Adrenal gland (tissue), 12 donors: ENCODE results near the gene HLCS. TPM values are rescaled to one million over a fixed set of nuclear protein-coding genes. Genes with fewer than 3 reads are reported as not detected.

ENCODE experiments used
- DNase-seq, 7 donors: peaks; one replicate each; pipeline ENCODE4 v3.0.0-alpha.2; 2019 to 2020
- H3K27ac ChIP-seq, 5 donors: fragments of 200-600 bp; sonication (generic) in 4 of 5; 1 replicate in 3 of 5; 2 replicates in 2 of 5; pipeline versions ENCODE4 v1.5.1 to v1.8.0; 2016 to 2020; ENCODE audit warnings: mild to moderate bottlenecking in 1 of 5
- H3K27me3 ChIP-seq: fragments of 200-600 bp; 2 replicates; pipeline ENCODE4 v1.8.0; 2021
- H3K36me3 ChIP-seq, 2 donors: fragments of 200-600 bp; replicated peaks in 1 of 2; 1 replicate in 1 of 2; 2 replicates in 1 of 2; pipeline versions ENCODE4 v1.5.1 to v1.8.0; 2018 to 2022
- H3K4me1 ChIP-seq, 2 donors: fragments of 200-600 bp; replicated peaks in 1 of 2; 1 replicate in 1 of 2; 2 replicates in 1 of 2; pipeline versions ENCODE4 v1.5.1 to v1.8.0; 2018 to 2021
- H3K4me3 ChIP-seq, 4 donors: fragments of 200-600 bp; sonication (generic) in 3 of 4; one replicate each; pipeline ENCODE4 v1.5.1; 2016 to 2018
- H3K9me3 ChIP-seq, 3 donors: fragments of 200-600 bp; sonication (generic) in 1 of 3; replicated peaks in 1 of 3; 1 replicate in 2 of 3; 2 replicates in 1 of 3; pipeline versions ENCODE4 v1.5.1 to v1.8.0; 2016 to 2021
- POLR2A ChIP-seq, 2 donors: fragments of 450-650 bp; IDR thresholded peaks; one replicate each; pipeline ENCODE4 v1.6.1; 2017; ENCODE audit warnings: antibody characterized with exemption in 2 of 2, mild to moderate bottlenecking in 2 of 2, moderate library complexity in 1 of 2
- WGBS, 4 donors: extraction: QIAGEN DNeasy Blood & Tissue Kit in 2 of 4; methylation state at CpG; one replicate each; pipeline versions ENCODE4 v1.1.5 to v1.1.7; 2013 to 2017; 5-methylcytosine and 5-hydroxymethylcytosine counted together
- intact Hi-C, 2 donors: fragments of 100-400 bp; cut with DNase I; formaldehyde crosslinking; loops; one replicate each; pipeline versions ENCODE4 v1.14.1 to v1.15.0; 2022 to 2023
- polyA plus RNA-seq, 3 donors: library from polyadenylated mRNA; stranded (reverse); fragments of 200-250 nt in 2 of 3; fragments of 350-450 nt in 1 of 3; fragmentation: Illumina TruSeq in 1 of 3; extraction: RNeasy Lipid Tissue Mini Kit (QIAGEN cat#74804) in 1 of 3; gene quantifications; one replicate each; pipeline ENCODE4 v1.2.3, GENCODE V29; 2013 to 2014
- total RNA-seq, 9 donors: library from RNA; depleted of rRNA in 4 of 9; stranded (reverse); fragments of >200 nt in 4 of 9; fragments of 120-200 nt in 1 of 9; fragmentation: NEBNext Ultra II Directional in 1 of 9; extraction: Animal tissue kit (Norgen Biotek cat#: 25700) in 1 of 9; gene quantifications; one replicate each; pipeline versions ENCODE4 v1.1.0 to v1.2.4, GENCODE V29; 2013 to 2023
- TF ChIP-seq, protein P1 (sequence below), 6 experiments: fragments of 450-650 bp in 4 of 6; fragments of 200-600 bp in 2 of 6; sonication (generic) in 1 of 6; IDR thresholded peaks; 1 replicate in 5 of 6; 2 replicates in 1 of 6; pipeline versions ENCODE4 v1.5.1 to v1.8.0; 2016 to 2021; ENCODE audit warnings: antibody characterized with exemption in 6 of 6, mild to moderate bottlenecking in 2 of 6, moderate library complexity in 1 of 6
- donor health status: healthy with polysubstance abuse.
- donor health status: Bipolar disorder and iron deficiency.
- donor health status: DM: yes; HTN: yes; CAD: no.
- donor health status: DM: no; HTN: no; CAD: no.
- donor health status: DM: no; HTN: no; CAD: no.
- donor health status: DM: yes; HTN: yes; CAD: no.

Gene HLCS
- total and polyA plus RNA-seq, 12 donors: 4.4 to 34.4 (median 19.8) TPM

DNA sequence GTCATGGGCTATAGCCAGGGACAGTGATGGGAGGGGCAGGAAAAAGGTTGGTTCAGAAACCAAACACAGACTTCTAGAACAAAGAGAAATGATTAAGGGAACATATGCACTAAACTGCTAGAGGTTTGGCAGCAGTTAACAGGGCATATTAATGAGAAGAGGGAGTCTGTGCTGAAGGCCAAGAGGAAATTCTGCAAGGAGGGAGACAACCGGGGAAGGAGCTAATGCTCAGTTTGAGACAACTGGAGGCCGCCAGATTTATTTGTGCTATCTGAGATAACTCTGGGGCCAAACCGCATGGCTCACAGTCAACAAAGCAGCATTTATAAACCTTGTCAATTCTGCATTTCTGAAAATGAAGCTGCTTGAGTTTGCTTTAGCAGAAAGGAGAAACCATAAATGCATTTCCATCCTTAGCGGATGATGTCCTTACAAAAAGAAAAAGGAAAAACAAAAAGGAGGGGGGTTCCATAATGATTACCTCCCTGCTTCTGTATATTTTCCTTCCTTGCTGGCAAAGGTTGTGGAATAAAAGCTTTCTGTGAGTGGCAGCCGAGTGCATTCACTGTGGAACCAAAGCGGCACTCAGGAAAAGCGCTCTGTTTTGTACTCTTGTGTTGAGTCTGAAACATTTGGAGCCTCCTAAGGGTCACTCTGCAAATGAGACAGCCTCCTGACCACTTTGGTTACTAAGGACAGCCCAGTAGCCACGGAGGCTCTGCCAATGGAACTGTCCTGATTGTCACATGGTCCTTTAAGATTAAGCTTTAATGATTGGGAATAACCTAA is 197.2 kb downstream of the HLCS start:
- no peak overlapping the region for H3K4me3 ChIP-seq
- WGBS, 4 donors: 33 to 45% (median 38%) methylated on average over 8 of the region's 8 CpGs
- no peaks in the 10 kb centered on the region for H3K9me3 ChIP-seq
- intact Hi-C loops: no loop called here
- peak; percentile 29 to 82 (median 63) for DNase-seq
- no peaks in the 10 kb centered on the region for H3K36me3 ChIP-seq
- H3K27me3 ChIP-seq: no peaks in the 10 kb centered on the region
- TF ChIP-seq, protein P1, sequence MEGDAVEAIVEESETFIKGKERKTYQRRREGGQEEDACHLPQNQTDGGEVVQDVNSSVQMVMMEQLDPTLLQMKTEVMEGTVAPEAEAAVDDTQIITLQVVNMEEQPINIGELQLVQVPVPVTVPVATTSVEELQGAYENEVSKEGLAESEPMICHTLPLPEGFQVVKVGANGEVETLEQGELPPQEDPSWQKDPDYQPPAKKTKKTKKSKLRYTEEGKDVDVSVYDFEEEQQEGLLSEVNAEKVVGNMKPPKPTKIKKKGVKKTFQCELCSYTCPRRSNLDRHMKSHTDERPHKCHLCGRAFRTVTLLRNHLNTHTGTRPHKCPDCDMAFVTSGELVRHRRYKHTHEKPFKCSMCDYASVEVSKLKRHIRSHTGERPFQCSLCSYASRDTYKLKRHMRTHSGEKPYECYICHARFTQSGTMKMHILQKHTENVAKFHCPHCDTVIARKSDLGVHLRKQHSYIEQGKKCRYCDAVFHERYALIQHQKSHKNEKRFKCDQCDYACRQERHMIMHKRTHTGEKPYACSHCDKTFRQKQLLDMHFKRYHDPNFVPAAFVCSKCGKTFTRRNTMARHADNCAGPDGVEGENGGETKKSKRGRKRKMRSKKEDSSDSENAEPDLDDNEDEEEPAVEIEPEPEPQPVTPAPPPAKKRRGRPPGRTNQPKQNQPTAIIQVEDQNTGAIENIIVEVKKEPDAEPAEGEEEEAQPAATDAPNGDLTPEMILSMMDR (IDR thresholded peaks at IDR 0.05): no peak
- TF ChIP-seq POLR2A (IDR thresholded peaks at IDR 0.05): no peak
- peak overlapping the region in 3 of 5 donors; percentile 37 to 48 (median 41) for H3K27ac ChIP-seq
- H3K4me1 ChIP-seq: peaks cover 20 to 28% of the 10 kb centered on the region in 2 donors

- Histone ChIP-seq H3K27ac (peak overlapping the region in 3 of 5 donors; percentile 37 to 48 (median 41)), H3K4me1 (peaks cover 19 to 23% of the 10 kb centered on the region in 2 donors), H3K4me3 (no peak overlapping the region), H3K27me3 (no peaks in the 10 kb centered on the region), H3K36me3 (no peaks in the 10 kb centered on the region), H3K9me3 (no peaks in the 10 kb centered on the region)
- intact Hi-C loops: no loop called here
- DNase-seq: no peak
- 80 to 95% (median 89%) methylated on average over 13 of the region's 13 CpGs for WGBS, 4 donors
- TF ChIP-seq, protein P1 (IDR thresholded peaks at IDR 0.05): no peak
- TF ChIP-seq POLR2A (IDR thresholded peaks at IDR 0.05): no peak
Measured at GRCh38 chr21:36768496-36768895, 198.0 kb downstream of the HLCS start.

DNA sequence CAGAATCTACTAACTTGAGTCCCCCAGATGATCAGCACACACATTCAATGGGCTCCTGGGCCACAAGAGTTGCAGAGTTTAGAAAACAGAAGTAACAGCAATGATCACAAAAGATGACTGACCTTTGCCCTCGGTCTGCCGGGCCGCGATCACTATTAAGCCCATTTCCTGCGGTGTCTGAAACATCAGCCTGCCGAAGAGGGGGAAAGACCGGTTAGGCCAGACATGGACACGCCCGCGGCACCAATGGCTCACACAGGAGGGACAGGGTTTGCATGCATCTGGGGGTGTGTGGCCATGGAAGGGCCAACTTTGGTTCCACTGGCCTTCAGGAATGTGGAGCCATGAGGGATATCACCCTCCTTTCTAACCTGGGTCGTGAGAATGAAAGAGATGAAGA is 199.4 kb downstream of the HLCS start:
- no peaks in the 10 kb centered on the region for H3K36me3 ChIP-seq
- TF ChIP-seq, protein P1 (IDR thresholded peaks at IDR 0.05): no peak
- no peak for TF ChIP-seq POLR2A (IDR thresholded peaks at IDR 0.05)
- H3K27me3 ChIP-seq: no peaks in the 10 kb centered on the region
- WGBS, 4 donors: 94 to 98% (median 97%) methylated on average over 11 of the region's 11 CpGs
- H3K4me3 ChIP-seq: no peak overlapping the region
- no peak for DNase-seq
- intact Hi-C loops: no loop called here
- H3K4me1 ChIP-seq: peaks cover 13 to 14% of the 10 kb centered on the region in 2 donors
- H3K9me3 ChIP-seq: no peaks in the 10 kb centered on the region
- H3K27ac ChIP-seq: no peak overlapping the region

- intact Hi-C loops: no loop called here
- no peaks in the 10 kb centered on the region for H3K9me3 ChIP-seq
- no peaks in the 10 kb centered on the region for H3K27me3 ChIP-seq
- TF ChIP-seq POLR2A (IDR thresholded peaks at IDR 0.05): no peak
- TF ChIP-seq, protein P1 (IDR thresholded peaks at IDR 0.05): no peak
- H3K4me1 ChIP-seq: peaks cover 13 to 14% of the 10 kb centered on the region in 2 donors
- no peaks in the 10 kb centered on the region for H3K36me3 ChIP-seq
- no peak overlapping the region for H3K27ac ChIP-seq
- 95 to 97% (median 97%) methylated on average over 6 of the region's 6 CpGs for WGBS, 4 donors
- H3K4me3 ChIP-seq: no peak overlapping the region
- no peak for DNase-seq
Measured at GRCh38 chr21:36766511-36766910, 200.0 kb downstream of the HLCS start.
